Glutamatergic neuron (in vitro differentiated cells): Measurements from ENCODE around the gene LCMT1. TPM values are rescaled to one million over a fixed set of nuclear protein-coding genes. Genes with fewer than 3 reads are reported as not detected.
A peak's percentile ranks its signal among the peaks of the same experiment; 100 is the strongest.

Experiments used
- DNase-seq: peaks from one replicate; pipeline ENCODE4 v3.0.0; 2022
- H3K27ac Mint-ChIP-seq: one replicate; pipeline ENCODE4 v1.8.0; 2020; ENCODE audit warnings: mild to moderate bottlenecking, mixed read lengths, inconsistent platforms; ENCODE audit not compliant: unreplicated experiment
- H3K27me3 Mint-ChIP-seq: one replicate; pipeline ENCODE4 v1.8.0; 2020; ENCODE audit warnings: mild to moderate bottlenecking, moderate library complexity, mixed read lengths, inconsistent platforms; ENCODE audit not compliant: unreplicated experiment
- H3K36me3 Mint-ChIP-seq: one replicate; pipeline ENCODE4 v1.8.0; 2020; ENCODE audit warnings: mild to moderate bottlenecking, mixed read lengths, inconsistent platforms; ENCODE audit not compliant: unreplicated experiment
- H3K4me1 Mint-ChIP-seq: one replicate; pipeline ENCODE4 v1.8.0; 2020; ENCODE audit warnings: mild to moderate bottlenecking, low read depth, mixed read lengths, inconsistent platforms; ENCODE audit not compliant: unreplicated experiment
- H3K4me3 Mint-ChIP-seq: one replicate; pipeline ENCODE4 v1.8.0; 2020; ENCODE audit warnings: mild to moderate bottlenecking, mixed read lengths, inconsistent platforms; ENCODE audit not compliant: unreplicated experiment
- H3K9me3 Mint-ChIP-seq: one replicate; pipeline ENCODE4 v1.8.0; 2020; ENCODE audit warnings: mild to moderate bottlenecking, moderate library complexity, mixed read lengths, inconsistent platforms; ENCODE audit not compliant: unreplicated experiment
- CTCF ChIP-seq: fragments of 200-600 bp; sonication (generic); IDR thresholded peaks from one replicate; pipeline ENCODE4 v1.5.0; 2021; ENCODE audit not compliant: partially characterized antibody, unreplicated experiment
- total RNA-seq: library from RNA; stranded (reverse); fragmentation: NEBNext Ultra II Directional; extraction: Animal tissue kit (Norgen Biotek cat#: 25700); gene quantifications from one replicate; pipeline ENCODE4 v1.2.1, GENCODE V29; 2021; ENCODE audit not compliant: unreplicated experiment

The LCMT1 gene
- total RNA-seq, 1 donor from 2014 or later = 67.6 TPM

GRCh38 chr16:25143928-25144327, 32.4 kb downstream of the LCMT1 start:
- H3K27ac Mint-ChIP-seq = no peak overlapping the region
- H3K9me3 Mint-ChIP-seq = peaks cover 2% of the 10 kb centered on the region
- peaks cover 4% of the 10 kb centered on the region for H3K27me3 Mint-ChIP-seq
- H3K4me1 Mint-ChIP-seq = peaks cover 4% of the 10 kb centered on the region
- peak; percentile 12 for TF ChIP-seq CTCF
- no peak for DNase-seq
- no peak overlapping the region for H3K4me3 Mint-ChIP-seq
- H3K36me3 Mint-ChIP-seq = no peaks in the 10 kb centered on the region

- peaks cover 4% of the 10 kb centered on the region for H3K27me3 Mint-ChIP-seq
- TF ChIP-seq CTCF = no peak
- H3K36me3 Mint-ChIP-seq = peaks cover 5% of the 10 kb centered on the region
- H3K4me3 Mint-ChIP-seq = no peak overlapping the region
- no peak for DNase-seq
- H3K27ac Mint-ChIP-seq = peak overlapping the region; percentile 18
- peaks cover 2% of the 10 kb centered on the region for H3K9me3 Mint-ChIP-seq
- peaks cover 6% of the 10 kb centered on the region for H3K4me1 Mint-ChIP-seq
Measured at GRCh38 chr16:25148568-25149215, 37.1 kb downstream of the LCMT1 start.

- no peak for DNase-seq
- no peak overlapping the region for H3K27ac Mint-ChIP-seq
- H3K36me3 Mint-ChIP-seq = peaks cover 5% of the 10 kb centered on the region
- peaks cover 6% of the 10 kb centered on the region for H3K4me1 Mint-ChIP-seq
- peaks cover 3% of the 10 kb centered on the region for H3K27me3 Mint-ChIP-seq
- no peak overlapping the region for H3K4me3 Mint-ChIP-seq
- no peak for TF ChIP-seq CTCF
- H3K9me3 Mint-ChIP-seq = peaks cover 2% of the 10 kb centered on the region
Measured at GRCh38 chr16:25151996-25152395, 40.5 kb downstream of the LCMT1 start.

GRCh38 chr16:25155553-25156460, 44.3 kb downstream of the LCMT1 start:
- Mint-ChIP-seq H3K4me3 (no peak overlapping the region), H3K4me1 (peaks cover 3% of the 10 kb centered on the region), H3K36me3 (peaks cover 5% of the 10 kb centered on the region), H3K27ac (no peak overlapping the region), H3K9me3 (no peaks in the 10 kb centered on the region), H3K27me3 (no peaks in the 10 kb centered on the region)
- no peak for TF ChIP-seq CTCF
- no peak for DNase-seq
